H1 (cell line): ENCODE measurements around the gene F10. TPM values are rescaled to one million over a fixed set of nuclear protein-coding genes. Genes with fewer than 3 reads are reported as not detected.

ENCODE experiments used
- CTCF ChIA-PET: fragments of 300-600 bp; sonication (Branson Sonifier 250); formaldehyde crosslinking; loops from one replicate; lab custom pipeline; 2021; ENCODE audit not compliant: partially characterized antibody; lab: Charles Lee
- POLR2A ChIA-PET: fragments of 300-600 bp; sonication (Branson Sonifier 250); formaldehyde crosslinking; loops from one replicate; lab custom pipeline; 2021; ENCODE audit warnings: inconsistent platforms; ENCODE audit not compliant: partially characterized antibody; lab: Charles Lee
- DNase-seq, 2 experiments: peaks; one replicate each; pipeline versions ENCODE4 v3.0.0 to v3.0.0-alpha.2; 2010 to 2022; ENCODE audit warnings: low spot score in 2 of 2, low read depth in 1 of 2, mixed read lengths in 1 of 2
- FAIRE-seq: peaks from 2 replicates; lab custom pipeline; 2011; peaks lifted over from hg19 to GRCh38; lab: Jason Lieb, UNC
- H2AFZ ChIP-seq: 2 replicates; pipeline ENCODE4 v1.8.1; 2012; ENCODE audit warnings: low read length, inconsistent platforms
- H2AK5ac ChIP-seq: 2 replicates; pipeline ENCODE4 v1.6.1; 2013; ENCODE audit warnings: low read depth, low read length
- H2BK120ac ChIP-seq: replicated peaks from 2 replicates; pipeline ENCODE3; 2013; ENCODE audit warnings: low read depth, low read length, inconsistent platforms
- H2BK12ac ChIP-seq: 2 replicates; pipeline ENCODE4 v1.6.1; 2013; ENCODE audit warnings: low read depth, low read length
- H2BK15ac ChIP-seq: 2 replicates; pipeline ENCODE4 v1.6.1; 2013; ENCODE audit warnings: low read length
- H2BK20ac ChIP-seq: 2 replicates; pipeline ENCODE4 v1.6.1; 2013; ENCODE audit warnings: low read length
- H2BK5ac ChIP-seq: 2 replicates; pipeline ENCODE4 v1.6.1; 2013; ENCODE audit warnings: low read depth, low read length
- H3K14ac ChIP-seq: 2 replicates; pipeline ENCODE4 v1.6.1; 2013; ENCODE audit warnings: inconsistent platforms; ENCODE audit not compliant: insufficient read length
- H3K18ac ChIP-seq: 2 replicates; pipeline ENCODE4 v1.6.1; 2013; ENCODE audit warnings: low read length; ENCODE audit errors: extremely low read depth
- H3K23ac ChIP-seq: 2 replicates; pipeline ENCODE4 v1.6.1; 2013; ENCODE audit warnings: inconsistent platforms; ENCODE audit not compliant: insufficient read length
- H3K23me2 ChIP-seq: 2 replicates; pipeline ENCODE4 v1.6.1; 2013; ENCODE audit warnings: low read depth, low read length
- H3K27ac ChIP-seq: 2 replicates; pipeline ENCODE4 v1.6.1; 2011; ENCODE audit warnings: low read depth, low read length, inconsistent platforms
- H3K27me3 ChIP-seq, 4 experiments: replicated peaks in 1 of 4; 1 replicate in 1 of 4; 2 replicates in 3 of 4; pipeline versions ENCODE4 v1.6.1 to v1.8.1; 2011 to 2013; ENCODE audit warnings: low read length in 3 of 4, mild to moderate bottlenecking in 3 of 4, inconsistent platforms in 2 of 4, mixed read lengths in 2 of 4, moderate library complexity in 1 of 4; ENCODE audit not compliant: control insufficient read depth in 3 of 4, insufficient read depth in 3 of 4; ENCODE audit errors: extremely low read depth in 1 of 4
- H3K36me3 ChIP-seq, 4 experiments: 2 replicates each; pipeline versions ENCODE4 v1.6.1 to v1.8.1; 2011 to 2013; ENCODE audit warnings: mild to moderate bottlenecking in 4 of 4, low read length in 3 of 4, moderate library complexity in 2 of 4, control low read depth in 1 of 4, inconsistent platforms in 1 of 4; ENCODE audit not compliant: insufficient read depth in 4 of 4, control insufficient read depth in 2 of 4
- H3K4ac ChIP-seq: replicated peaks from 2 replicates; pipeline ENCODE3; 2013; ENCODE audit warnings: low read length, low read depth, mixed read lengths, inconsistent platforms; ENCODE audit not compliant: insufficient read length
- H3K4me1 ChIP-seq, 4 experiments: replicated peaks in 1 of 4; 1 replicate in 1 of 4; 2 replicates in 3 of 4; pipeline versions ENCODE4 v1.6.1 to v1.8.1; 2011 to 2013; ENCODE audit warnings: low read length in 3 of 4, inconsistent platforms in 2 of 4, mixed read lengths in 1 of 4; ENCODE audit not compliant: insufficient read depth in 4 of 4, control insufficient read depth in 3 of 4
- H3K4me2 ChIP-seq, 2 experiments: 2 replicates each; pipeline versions ENCODE4 v1.6.1 to v1.8.1; 2011 to 2013; ENCODE audit warnings: low read depth in 2 of 2, low read length in 2 of 2, control low read depth in 1 of 2, inconsistent platforms in 1 of 2, mild to moderate bottlenecking in 1 of 2; ENCODE audit not compliant: insufficient read depth in 1 of 2
- H3K4me3 ChIP-seq, 4 experiments: fragments of 200-600, 300-600 bp in 1 of 4; sonication (generic), shearing (Covaris generic), sonication (Bioruptor Twin) in 1 of 4; 2 replicates each; pipeline versions ENCODE4 v1.5.1 to v1.8.1; 2011 to 2016; ENCODE audit warnings: low read length in 4 of 4, low read depth in 3 of 4, control low read depth in 2 of 4, inconsistent platforms in 2 of 4, mild to moderate bottlenecking in 2 of 4, mixed read lengths in 1 of 4, moderate library complexity in 1 of 4; ENCODE audit not compliant: insufficient read depth in 2 of 4; ENCODE audit errors: extremely low read depth in 1 of 4
- H3K56ac ChIP-seq: replicated peaks from 2 replicates; pipeline ENCODE3; 2013; ENCODE audit warnings: low read depth, mild to moderate bottlenecking, mixed read lengths, low read length, inconsistent platforms; ENCODE audit not compliant: insufficient read length
- H3K79me1 ChIP-seq: 2 replicates; pipeline ENCODE4 v1.6.1; 2013; ENCODE audit warnings: low read depth, low read length, control low read depth
- H3K79me2 ChIP-seq, 2 experiments: 2 replicates each; pipeline versions ENCODE4 v1.6.1 to v1.8.1; 2012 to 2013; ENCODE audit warnings: low read length in 2 of 2, mild to moderate bottlenecking in 2 of 2, inconsistent platforms in 1 of 2; ENCODE audit not compliant: insufficient read depth in 2 of 2, control insufficient read depth in 1 of 2
- H3K9ac ChIP-seq, 4 experiments: replicated peaks in 1 of 4; 1 replicate in 1 of 4; 2 replicates in 3 of 4; pipeline versions ENCODE4 v1.6.1 to v1.8.1; 2011 to 2013; ENCODE audit warnings: low read depth in 3 of 4, low read length in 3 of 4, control low read depth in 2 of 4, mild to moderate bottlenecking in 2 of 4, moderate library complexity in 2 of 4, inconsistent platforms in 1 of 4; ENCODE audit errors: extremely low read depth in 1 of 4
- H3K9me3 ChIP-seq, 2 experiments: 2 replicates each; pipeline versions ENCODE4 v1.6.1 to v1.8.1; 2012 to 2013; ENCODE audit warnings: mild to moderate bottlenecking in 2 of 2, moderate library complexity in 2 of 2, control low read depth in 1 of 2, inconsistent platforms in 1 of 2, low read depth in 1 of 2, low read length in 1 of 2, mixed read lengths in 1 of 2; ENCODE audit not compliant: insufficient read depth in 2 of 2
- H4K20me1 ChIP-seq, 2 experiments: replicated peaks in 1 of 2; 2 replicates each; pipeline versions ENCODE3 to v1.8.1; 2011 to 2013; ENCODE audit warnings: inconsistent platforms in 2 of 2, low read length in 2 of 2, mild to moderate bottlenecking in 1 of 2; ENCODE audit not compliant: insufficient read depth in 2 of 2, control insufficient read depth in 1 of 2
- H4K5ac ChIP-seq: 2 replicates; pipeline ENCODE4 v1.6.1; 2013; ENCODE audit warnings: low read length, low read depth, mixed read lengths, inconsistent platforms; ENCODE audit not compliant: insufficient read length
- H4K8ac ChIP-seq: 2 replicates; pipeline ENCODE4 v1.8.0; 2013; ENCODE audit warnings: mild to moderate bottlenecking, moderate library complexity, low read length, inconsistent platforms; ENCODE audit not compliant: insufficient read depth; ENCODE audit errors: extremely low read depth
- H4K91ac ChIP-seq: replicated peaks from 2 replicates; pipeline ENCODE3; 2013; ENCODE audit warnings: low read length, mixed read lengths, inconsistent platforms; ENCODE audit not compliant: insufficient read length
- ATF3 ChIP-seq: IDR thresholded peaks from 2 replicates; pipeline ENCODE4 v1.6.1; 2011; ENCODE audit warnings: low read depth, mild to moderate bottlenecking, low read length; ENCODE audit not compliant: insufficient read depth
- CEBPB ChIP-seq: IDR thresholded peaks from 2 replicates; pipeline ENCODE4 v1.6.1; 2012; ENCODE audit warnings: low read depth, low read length
- CREB1 ChIP-seq: IDR thresholded peaks from 2 replicates; pipeline ENCODE4 v1.6.1; 2012; ENCODE audit warnings: inconsistent platforms
- CTBP2 ChIP-seq: IDR thresholded peaks from 2 replicates; pipeline ENCODE4 v1.7.0; 2011; ENCODE audit warnings: borderline replicate concordance, mild to moderate bottlenecking, moderate library complexity, mixed read lengths, low read length; ENCODE audit not compliant: insufficient read depth, insufficient read length
- EZH2 ChIP-seq: fragments of 200-600 bp; sonication (generic); IDR thresholded peaks from 2 replicates; pipeline ENCODE4 v1.7.1; 2012; ENCODE audit warnings: low read depth, mild to moderate bottlenecking, moderate library complexity, low read length, inconsistent platforms; ENCODE audit not compliant: severe bottlenecking
- JUN ChIP-seq: IDR thresholded peaks from 2 replicates; pipeline ENCODE4 v1.6.1; 2011; ENCODE audit warnings: low read depth, mild to moderate bottlenecking, improper control_type of control experiment, low read length
- KDM5A ChIP-seq: fragments of 200-600 bp; IDR thresholded peaks from 2 replicates; pipeline ENCODE4 v1.7.1; 2012; ENCODE audit warnings: mild to moderate bottlenecking, low read length, inconsistent platforms, mixed read lengths
- PHF8 ChIP-seq: fragments of 200-600 bp; sonication (generic); conservative IDR thresholded peaks from 2 replicates; pipeline ENCODE4 v1.7.1; 2012; ENCODE audit warnings: low read depth, mild to moderate bottlenecking, inconsistent platforms, low read length, moderate library complexity
- POLR2AphosphoS5 ChIP-seq: IDR thresholded peaks from 2 replicates; pipeline ENCODE4 v1.6.1; 2011; ENCODE audit warnings: low read depth, low read length
- RAD21 ChIP-seq, 2 experiments: IDR thresholded peaks in 1 of 2; conservative IDR thresholded peaks in 1 of 2; 2 replicates each; pipeline ENCODE4 v1.6.1; 2011; ENCODE audit warnings: low read depth in 2 of 2, low read length in 2 of 2, improper control_type of control experiment in 1 of 2, inconsistent platforms in 1 of 2, mild to moderate bottlenecking in 1 of 2, moderate library complexity in 1 of 2
- SP1 ChIP-seq: IDR thresholded peaks from 2 replicates; pipeline ENCODE4 v1.6.1; 2011; ENCODE audit warnings: low read depth, low read length
- TBP ChIP-seq: IDR thresholded peaks from 2 replicates; pipeline ENCODE4 v1.6.1; 2011; ENCODE audit warnings: low read depth, low read length, improper control_type of control experiment
- WGBS, 2 experiments: shearing (Covaris generic) in 1 of 2; methylation state at CpG; one replicate each; pipeline versions ENCODE4 v1.1.6 to v1.1.7; 2013 to 2015; ENCODE audit warnings: low lambda C conversion rate in 2 of 2, mixed read lengths in 2 of 2, inconsistent platforms in 1 of 2, low coverage in 1 of 2, missing lambda C conversion rate in 1 of 2; ENCODE audit not compliant: insufficient replicate concordance in 2 of 2, insufficient coverage in 1 of 2, insufficient read length in 1 of 2; ENCODE audit errors: extremely low coverage in 1 of 2, missing lambda C conversion rate in 1 of 2; 5-methylcytosine and 5-hydroxymethylcytosine counted together
- polyA plus RNA-seq, 7 experiments: library from polyadenylated mRNA; depleted of rRNA in 3 of 7; stranded (reverse) in 5 of 7; unstranded in 2 of 7; fragments of >200 nt in 5 of 7; fragments of 200-250 nt in 2 of 7; gene quantifications; 1 replicate in 5 of 7; 2 replicates in 1 of 7; 4 replicates in 1 of 7; pipeline versions ENCODE4 v1.2.1 to v1.2.3, GENCODE V29; 2011 to 2013; ENCODE audit warnings: missing spikeins in 2 of 7, mixed read lengths in 2 of 7
- total RNA-seq: library from RNA; stranded (reverse); fragmentation: NEBNext Ultra II Directional; extraction: Animal tissue kit (Norgen Biotek cat#: 25700); gene quantifications from 2 replicates; pipeline ENCODE4 v1.2.1, GENCODE V29; 2021
- TF ChIP-seq, protein P1 (sequence below): IDR thresholded peaks from 2 replicates; pipeline ENCODE4 v1.6.1; 2012; ENCODE audit warnings: inconsistent platforms

The F10 gene
- total and polyA plus RNA-seq, 2 of the 8 experiments (the other 6 are each of a cell fraction or from before 2014, with no cell fraction given) = 2.0 to 4.2 TPM

GRCh38 chr13:113074876-113075275 is 47.7 kb upstream of the F10 start:
- POLR2A ChIA-PET = no interaction called here
- H3K36me3 ChIP-seq = peaks cover 0 to 3% (median 0%) of the 10 kb centered on the region in 4 experiments; a peak in 4 of 8 replicates
- no peak overlapping the region for H2BK120ac ChIP-seq
- no peak for TF ChIP-seq CTBP2
- no peak for TF ChIP-seq CREB1
- no peak for TF ChIP-seq CEBPB
- TF ChIP-seq SP1 = no peak
- TF ChIP-seq JUN = no peak
- TF ChIP-seq, protein P1, sequence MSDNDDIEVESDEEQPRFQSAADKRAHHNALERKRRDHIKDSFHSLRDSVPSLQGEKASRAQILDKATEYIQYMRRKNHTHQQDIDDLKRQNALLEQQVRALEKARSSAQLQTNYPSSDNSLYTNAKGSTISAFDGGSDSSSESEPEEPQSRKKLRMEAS = no peak
- TF ChIP-seq PHF8 = no peak
- TF ChIP-seq RAD21 (IDR thresholded peaks at IDR 0.05 in 1 of 2, conservative IDR thresholded peaks at IDR 0.05 in 1 of 2; ENCODE audit: low read depth in 2 of 2, low read length in 2 of 2) = no peak
- no peak for TF ChIP-seq TBP
- no peak for TF ChIP-seq ATF3
- TF ChIP-seq POLR2AphosphoS5 = no peak
- TF ChIP-seq KDM5A = no peak
- no peak for TF ChIP-seq EZH2

More at GRCh38 chr13:113074876-113075275, 47.7 kb upstream of the F10 start:
- H4K20me1 ChIP-seq = no peaks in the 10 kb centered on the region
- H2BK12ac ChIP-seq = no peak overlapping the region
- H3K79me1 ChIP-seq = no peaks in the 10 kb centered on the region
- H3K14ac ChIP-seq = no peak overlapping the region
- H3K4me1 ChIP-seq = peaks cover 0 to 5% (median 0%) of the 10 kb centered on the region in 4 experiments; a peak in 2 of 7 replicates
- no peak overlapping the region for H4K8ac ChIP-seq
- H3K4me3 ChIP-seq = no peak overlapping the region
- H3K23me2 ChIP-seq = no peaks in the 10 kb centered on the region
- DNase-seq = no peak
- CTCF ChIA-PET = interaction anchor here (0.8 to 1.6 kb wide), 3 partner anchors 12 to 20 kb away, joined by 3 to 6 read pairs (median 4); no protein-coding TSS in a partner anchor
- no peak overlapping the region for H3K9ac ChIP-seq
- no peak overlapping the region for H3K23ac ChIP-seq
- H3K27me3 ChIP-seq = no peaks in the 10 kb centered on the region
- H2BK5ac ChIP-seq = no peak overlapping the region
- no peak overlapping the region for H2AK5ac ChIP-seq
- no peak overlapping the region for H3K18ac ChIP-seq
- no peak overlapping the region for H4K5ac ChIP-seq
- no peak overlapping the region for H4K91ac ChIP-seq
- H2BK20ac ChIP-seq = no peak overlapping the region
- H3K4ac ChIP-seq = no peak overlapping the region
- H2AFZ ChIP-seq = no peak overlapping the region
- no peak overlapping the region for H2BK15ac ChIP-seq
- H3K79me2 ChIP-seq = no peaks in the 10 kb centered on the region
- H3K56ac ChIP-seq = no peak overlapping the region
- H3K27ac ChIP-seq = no peak overlapping the region
- FAIRE-seq = no peak
- H3K9me3 ChIP-seq = no peaks in the 10 kb centered on the region
- H3K4me2 ChIP-seq = no peak overlapping the region
- 96% methylated on average over 20 of the region's 22 CpGs; no CpG with 5 or more reads in 1 of the 2 experiments for WGBS, 2 experiments
